Measurements from ENCODE around the gene DNAJC1. TPM values are rescaled to one million over a fixed set of nuclear protein-coding genes. Genes with fewer than 3 reads are reported as not detected.

DNAJC1 gene
- total RNA-seq, 1 donor from 2014 or later = 74.7 TPM

DNA sequence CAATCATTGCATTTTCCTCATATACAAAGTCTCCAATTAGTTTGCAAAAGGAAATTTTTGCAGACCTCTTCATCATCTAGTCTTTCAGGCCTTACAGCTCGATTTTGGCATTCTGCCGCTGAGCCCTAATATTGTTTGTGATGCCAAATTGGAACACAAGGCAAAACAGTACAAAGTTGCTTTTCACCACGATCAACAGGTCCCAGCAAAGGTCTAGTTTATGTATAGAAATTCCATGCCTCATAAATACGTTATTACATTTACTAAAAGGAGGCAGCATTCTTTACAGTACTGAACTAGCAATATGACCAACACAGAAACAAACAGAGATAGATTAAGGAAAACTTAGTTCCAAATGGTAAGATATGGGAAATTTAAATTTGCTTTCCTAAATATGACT is 7.0 kb upstream of the DNAJC1 start:
- DNase-seq (ENCODE audit: low read depth) = no peak

GRCh38 chr10:22006379-22006884 is 2.9 kb upstream of the DNAJC1 start:
- DNase-seq (ENCODE audit: low read depth) = no peak

DNA sequence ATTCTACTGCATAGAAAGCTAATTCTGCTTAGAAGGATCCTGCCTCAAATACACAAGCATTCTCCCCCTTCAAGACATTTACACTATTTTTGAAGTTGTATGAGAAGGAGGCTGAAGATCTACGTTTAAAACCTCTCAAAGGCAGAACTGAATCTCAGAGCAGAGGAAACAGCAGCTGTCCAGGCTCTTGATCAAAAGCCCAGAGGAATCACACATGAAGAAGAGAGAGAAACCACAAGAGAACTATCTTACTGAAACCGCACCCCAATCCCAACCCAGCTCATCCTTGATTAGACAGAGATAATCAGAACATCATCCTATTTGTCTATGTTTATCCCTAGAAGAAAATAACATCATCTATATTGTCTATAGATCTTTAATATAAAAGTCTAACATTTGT is 2.2 kb upstream of the DNAJC1 start:
- no peak for DNase-seq (ENCODE audit: low read depth)

- DNase-seq (ENCODE audit: low read depth) = no peak
Measured at GRCh38 chr10:22003964-22004281, 393 bp upstream of the DNAJC1 start.

- DNase-seq (ENCODE audit: low read depth) = peak; percentile 66
Measured at GRCh38 chr10:22002591-22003176, 846 bp downstream of the DNAJC1 start.

GRCh38 chr10:21995557-21995956 is 8.0 kb downstream of the DNAJC1 start:
- no peak for DNase-seq (ENCODE audit: low read depth)

- DNase-seq (ENCODE audit: low read depth) = peak; percentile 32
Measured at GRCh38 chr10:21993360-21994001, 10.0 kb downstream of the DNAJC1 start.

- DNase-seq (ENCODE audit: low read depth) = no peak
Measured at GRCh38 chr10:21991785-21992184, 11.7 kb downstream of the DNAJC1 start.

- no peak for DNase-seq (ENCODE audit: low read depth)
Measured at GRCh38 chr10:21990449-21990848, 13.1 kb downstream of the DNAJC1 start.

- DNase-seq (ENCODE audit: low read depth) = peak; percentile 59
Measured at GRCh38 chr10:21989453-21990154, 13.9 kb downstream of the DNAJC1 start.

DNA sequence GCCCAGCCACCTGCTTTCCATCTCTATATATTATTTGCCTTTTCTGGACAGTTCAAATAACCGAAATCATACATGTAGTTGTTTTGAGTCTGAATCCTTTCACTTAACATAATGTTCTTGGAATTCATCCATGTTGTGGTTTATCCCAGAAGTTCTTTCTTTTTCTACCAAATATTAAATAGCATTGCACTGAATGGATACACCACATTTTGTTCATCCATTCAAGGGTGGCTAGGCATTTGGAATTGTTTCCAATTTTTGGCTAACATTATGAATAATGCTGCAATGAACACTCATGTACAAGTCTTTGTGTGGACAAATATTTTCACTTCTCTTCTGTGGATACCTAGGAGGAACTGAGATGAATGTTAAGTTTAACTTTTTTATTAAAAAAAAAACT is 18.0 kb downstream of the DNAJC1 start:
- no peak for DNase-seq (ENCODE audit: low read depth)

GRCh38 chr10:21981118-21981517 is 22.4 kb downstream of the DNAJC1 start:
- no peak for DNase-seq (ENCODE audit: low read depth)

DNA sequence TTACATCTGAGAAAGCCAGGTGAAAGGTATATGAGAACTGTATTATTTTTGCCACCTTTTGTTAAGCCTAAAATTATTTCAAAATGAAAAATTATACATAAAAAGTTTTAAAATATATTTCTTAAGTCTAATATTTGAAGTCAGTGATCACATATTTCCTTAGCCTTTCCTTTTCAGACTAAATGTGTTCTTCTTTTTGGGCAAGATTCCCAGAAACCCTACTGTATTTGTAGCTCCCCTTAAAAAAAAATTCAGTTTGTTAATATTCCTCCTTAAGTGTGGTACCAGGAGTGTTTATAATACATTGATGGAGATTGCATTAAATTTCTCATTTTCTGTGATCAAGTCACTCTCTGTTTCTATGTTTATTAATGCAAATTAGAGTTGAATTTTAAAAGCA is 22.8 kb downstream of the DNAJC1 start:
- DNase-seq (ENCODE audit: low read depth) = no peak

GRCh38 chr10:21978191-21978862 is 25.2 kb downstream of the DNAJC1 start:
- DNase-seq (ENCODE audit: low read depth) = peak; percentile 62

DNA sequence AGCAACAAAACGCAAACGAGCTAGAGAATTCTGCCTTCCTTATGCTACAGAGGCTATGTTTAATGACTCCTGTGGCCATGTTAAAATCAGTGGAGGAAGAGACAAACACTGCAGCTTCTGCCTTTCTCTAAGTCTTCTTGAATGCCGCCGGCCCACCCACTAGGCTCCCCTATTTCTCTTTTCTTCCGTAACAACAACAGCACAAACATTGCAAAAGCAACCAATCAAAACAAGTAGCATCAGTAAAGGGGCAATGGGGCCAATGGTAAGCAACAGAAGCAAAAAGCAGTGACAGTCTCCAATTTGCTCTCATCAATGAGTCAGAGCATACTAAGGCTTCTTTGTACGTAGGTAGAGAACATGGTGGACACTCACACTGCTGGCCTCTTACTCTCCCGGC is 26.8 kb downstream of the DNAJC1 start:
- no peak for DNase-seq (ENCODE audit: low read depth)

DNA sequence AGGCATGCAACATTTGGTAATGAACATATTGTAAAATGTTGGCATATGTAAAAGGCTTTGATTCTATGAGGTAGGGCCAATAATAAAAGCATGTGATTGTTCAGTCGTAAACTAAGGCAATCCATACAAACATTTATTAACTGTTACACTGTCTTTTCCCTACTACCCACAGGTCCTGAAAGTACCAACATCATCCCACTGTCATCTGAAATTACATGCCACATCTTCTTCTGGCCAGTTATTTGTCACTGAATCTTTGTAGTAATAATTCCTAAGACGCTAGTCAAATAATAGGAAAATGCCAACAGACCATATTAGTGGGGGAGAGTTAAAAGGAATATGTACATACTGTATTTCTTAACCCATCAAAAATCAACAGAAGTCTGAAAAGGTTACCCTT is 27.2 kb downstream of the DNAJC1 start:
- DNase-seq (ENCODE audit: low read depth) = no peak

- peak; percentile 19 for DNase-seq (ENCODE audit: low read depth)
Measured at GRCh38 chr10:21975378-21975990, 28.0 kb downstream of the DNAJC1 start.

- DNase-seq (ENCODE audit: low read depth) = peak; percentile 34
Measured at GRCh38 chr10:21972584-21972983, 30.9 kb downstream of the DNAJC1 start.

DNA sequence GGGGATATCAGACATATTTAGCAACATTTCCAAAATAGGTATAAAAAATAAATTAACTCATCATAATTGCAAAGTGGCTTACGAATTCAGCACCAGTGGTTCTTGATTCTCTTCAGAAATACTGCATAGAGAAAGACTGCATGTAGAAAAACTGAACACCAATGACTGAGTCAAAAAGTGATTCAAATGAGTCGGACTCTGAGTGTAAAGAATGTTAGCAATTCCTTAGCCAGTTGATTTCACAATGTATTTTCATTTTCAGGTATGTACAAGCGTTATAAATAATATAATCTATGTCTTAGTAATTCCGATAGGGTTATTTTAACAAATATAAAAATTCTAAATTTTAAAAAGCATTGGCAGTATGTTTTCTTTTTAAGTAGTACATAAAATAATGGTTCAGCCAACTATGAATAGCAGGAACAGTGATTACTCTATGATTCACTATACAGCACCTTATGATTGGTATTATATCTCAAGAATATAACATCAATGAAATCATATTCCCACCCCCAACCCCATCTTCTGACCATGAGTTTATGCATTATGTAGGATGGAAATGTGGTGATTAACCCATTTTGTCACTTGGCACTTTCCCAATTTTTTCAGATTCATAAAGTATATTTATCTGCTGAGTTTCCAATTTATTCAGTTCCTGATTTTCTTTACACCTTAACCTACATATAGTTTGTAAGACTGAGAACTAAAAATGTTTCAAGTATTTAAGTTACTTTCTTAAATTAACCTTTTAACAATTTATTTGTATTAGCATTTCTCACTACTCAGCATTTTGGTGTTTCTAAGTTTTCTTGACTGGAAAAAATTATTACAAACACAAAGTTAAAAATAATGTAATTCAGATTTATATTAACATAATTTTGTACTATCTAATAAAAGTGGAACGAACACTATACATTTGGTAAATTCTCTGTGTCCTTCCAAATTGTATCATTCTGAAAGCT is 33.9 kb downstream of the DNAJC1 start:
- DNase-seq (ENCODE audit: low read depth) = peak; percentile 37

- DNase-seq (ENCODE audit: low read depth) = no peak
Measured at GRCh38 chr10:21964983-21965665, 38.4 kb downstream of the DNAJC1 start.
